Glutamatergic neuron (in vitro differentiated cells): ENCODE data around the gene TUBG1. TPM values are rescaled to one million over a fixed set of nuclear protein-coding genes. Genes with fewer than 3 reads are reported as not detected.

Experiments
- DNase-seq: peaks from one replicate; pipeline ENCODE4 v3.0.0; 2022
- H3K27ac Mint-ChIP-seq: one replicate; pipeline ENCODE4 v1.8.0; 2020; ENCODE audit warnings: mild to moderate bottlenecking, mixed read lengths, inconsistent platforms; ENCODE audit not compliant: unreplicated experiment
- H3K27me3 Mint-ChIP-seq: one replicate; pipeline ENCODE4 v1.8.0; 2020; ENCODE audit warnings: mild to moderate bottlenecking, moderate library complexity, mixed read lengths, inconsistent platforms; ENCODE audit not compliant: unreplicated experiment
- H3K36me3 Mint-ChIP-seq: one replicate; pipeline ENCODE4 v1.8.0; 2020; ENCODE audit warnings: mild to moderate bottlenecking, mixed read lengths, inconsistent platforms; ENCODE audit not compliant: unreplicated experiment
- H3K4me1 Mint-ChIP-seq: one replicate; pipeline ENCODE4 v1.8.0; 2020; ENCODE audit warnings: mild to moderate bottlenecking, low read depth, mixed read lengths, inconsistent platforms; ENCODE audit not compliant: unreplicated experiment
- H3K4me3 Mint-ChIP-seq: one replicate; pipeline ENCODE4 v1.8.0; 2020; ENCODE audit warnings: mild to moderate bottlenecking, mixed read lengths, inconsistent platforms; ENCODE audit not compliant: unreplicated experiment
- H3K9me3 Mint-ChIP-seq: one replicate; pipeline ENCODE4 v1.8.0; 2020; ENCODE audit warnings: mild to moderate bottlenecking, moderate library complexity, mixed read lengths, inconsistent platforms; ENCODE audit not compliant: unreplicated experiment
- CTCF ChIP-seq: fragments of 200-600 bp; sonication (generic); IDR thresholded peaks from one replicate; pipeline ENCODE4 v1.5.0; 2021; ENCODE audit not compliant: partially characterized antibody, unreplicated experiment
- total RNA-seq: library from RNA; stranded (reverse); fragmentation: NEBNext Ultra II Directional; extraction: Animal tissue kit (Norgen Biotek cat#: 25700); gene quantifications from one replicate; pipeline ENCODE4 v1.2.1, GENCODE V29; 2021; ENCODE audit not compliant: unreplicated experiment

Gene TUBG1
- total RNA-seq, 1 donor from 2014 or later: 74.2 TPM

DNA sequence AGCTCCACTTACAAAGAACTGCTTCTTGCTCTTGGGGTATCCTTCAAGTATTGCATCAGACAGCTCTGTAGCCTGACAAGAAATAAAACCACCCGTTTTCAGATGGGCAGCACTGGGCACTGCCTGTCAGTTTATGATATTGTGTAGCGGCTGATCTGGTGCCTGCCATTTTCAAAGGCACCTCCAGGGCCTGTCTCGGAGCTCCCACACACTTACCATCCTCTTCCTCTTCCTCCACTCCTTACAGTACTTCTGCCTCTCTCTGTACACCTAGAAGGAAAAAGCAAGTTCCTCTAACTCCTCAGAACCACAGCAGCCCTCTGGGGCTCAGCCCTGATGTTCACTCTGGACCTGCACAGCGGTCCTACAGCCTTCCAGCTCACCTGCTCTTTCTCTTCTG, 36.4 kb upstream of the TUBG1 start:
- peak overlapping the region; percentile 31 for H3K4me3 Mint-ChIP-seq
- DNase-seq: no peak
- no peak for TF ChIP-seq CTCF
- H3K9me3 Mint-ChIP-seq: peaks cover 13% of the 10 kb centered on the region
- H3K4me1 Mint-ChIP-seq: peaks cover 2% of the 10 kb centered on the region
- H3K27ac Mint-ChIP-seq: no peak overlapping the region
- peaks cover 4% of the 10 kb centered on the region for H3K27me3 Mint-ChIP-seq
- peaks cover 5% of the 10 kb centered on the region for H3K36me3 Mint-ChIP-seq

DNA sequence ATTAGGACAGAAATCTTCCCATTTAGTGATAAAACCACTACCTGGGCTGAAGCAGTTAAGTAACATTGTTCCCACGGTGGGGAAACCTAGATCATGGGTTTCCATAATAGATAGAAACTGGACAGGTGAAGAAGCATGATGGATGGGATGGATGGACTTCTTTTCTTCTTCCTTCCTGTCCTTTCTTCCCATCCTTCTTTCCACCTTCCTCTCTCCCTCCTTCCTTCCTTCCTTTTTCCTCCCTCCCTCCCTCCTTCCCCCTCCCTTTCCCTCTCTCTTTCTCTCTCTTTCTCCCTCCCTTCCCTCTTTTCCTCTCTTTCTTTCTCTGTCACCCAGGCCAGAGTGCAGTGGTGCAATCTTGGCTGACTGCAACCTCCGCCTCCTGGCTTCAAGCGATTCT, 35.0 kb upstream of the TUBG1 start:
- Mint-ChIP-seq H3K27me3 (peaks cover 6% of the 10 kb centered on the region), H3K4me1 (peaks cover 2% of the 10 kb centered on the region), H3K27ac (no peak overlapping the region), H3K36me3 (peaks cover 5% of the 10 kb centered on the region), H3K9me3 (peaks cover 10% of the 10 kb centered on the region), H3K4me3 (no peak overlapping the region)
- no peak for TF ChIP-seq CTCF
- DNase-seq: no peak

DNA sequence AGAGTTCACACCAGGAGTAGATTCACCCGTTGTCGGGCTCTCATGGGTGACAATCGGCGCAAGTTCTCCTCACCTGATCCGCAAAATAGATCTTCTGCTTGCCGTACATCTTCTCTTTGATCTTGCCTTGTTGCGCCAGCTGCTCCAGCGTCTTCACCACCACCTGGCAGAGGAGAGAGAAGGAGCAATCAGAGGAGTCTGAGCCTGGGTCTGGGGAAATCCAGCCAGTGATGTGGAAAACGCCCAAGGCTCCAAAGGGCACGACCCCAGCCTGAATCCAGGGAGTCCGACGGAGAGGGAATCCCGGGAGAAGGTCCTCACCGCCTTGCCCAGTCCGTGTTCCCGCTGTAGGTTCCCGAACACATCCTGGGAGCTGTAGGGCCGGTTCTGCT, 32.3 kb upstream of the TUBG1 start:
- Mint-ChIP-seq H3K27me3 (peaks cover 8% of the 10 kb centered on the region), H3K4me3 (peak overlapping the region; percentile 100), H3K27ac (peak overlapping the region; percentile 48), H3K4me1 (peaks cover 2% of the 10 kb centered on the region), H3K36me3 (peaks cover 5% of the 10 kb centered on the region), H3K9me3 (peaks cover 11% of the 10 kb centered on the region)
- DNase-seq: no peak
- no peak for TF ChIP-seq CTCF

DNA sequence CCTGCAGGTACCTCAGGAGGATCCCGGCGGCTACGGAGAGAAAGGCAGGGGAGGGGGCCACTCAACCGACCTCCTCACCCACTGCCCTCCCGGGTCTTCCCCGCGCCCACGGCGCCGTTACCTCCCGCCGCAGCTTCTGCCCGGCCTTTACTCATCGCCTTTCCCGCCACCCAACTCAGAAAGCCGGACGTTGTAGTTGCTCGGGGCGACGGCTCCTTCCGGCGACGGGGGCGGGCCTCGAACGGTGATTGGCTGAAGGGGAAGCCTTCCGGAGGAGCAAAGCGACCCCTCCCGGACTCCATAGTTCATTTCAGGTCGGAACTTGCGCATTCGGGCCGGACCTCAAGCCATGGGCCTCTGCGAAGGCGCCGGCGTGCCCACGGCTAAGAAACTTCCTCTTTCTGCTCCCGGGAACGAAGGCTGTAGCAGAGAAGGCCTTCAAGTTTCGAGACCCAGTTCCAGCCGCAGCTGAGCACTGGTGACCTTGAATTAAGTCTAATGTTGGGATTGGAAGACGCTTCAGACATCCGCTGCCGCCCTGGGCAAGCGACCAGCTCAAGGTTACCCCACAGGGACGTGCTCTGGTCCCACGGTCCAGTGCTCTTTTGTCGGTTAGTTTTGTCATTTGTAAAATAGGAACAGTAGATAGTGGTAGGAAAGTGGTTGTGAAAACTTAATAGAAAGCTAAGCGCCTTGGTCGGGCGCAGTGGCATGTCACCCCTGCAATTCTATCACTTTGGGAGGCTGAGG, 31.8 kb upstream of the TUBG1 start, which contains the start of gene PSMC3IP:
TSS of gene PSMC3IP (minus strand) at position 198 of the 750 bp plus-strand sequence. CDS start at position 155, 43 bp downstream.
- Mint-ChIP-seq H3K9me3 (peaks cover 11% of the 10 kb centered on the region), H3K4me1 (peaks cover 2% of the 10 kb centered on the region), H3K27me3 (peaks cover 8% of the 10 kb centered on the region), H3K4me3 (peak within 1 kb of the TSS; percentile 100), H3K36me3 (peaks cover 5% of the 10 kb centered on the region), H3K27ac (peak within 1 kb of the TSS; percentile 91)
- TF ChIP-seq CTCF: no peak
- DNase-seq: peak; percentile 96

- Mint-ChIP-seq H3K4me3 (peak overlapping the region; percentile 100), H3K36me3 (peaks cover 2% of the 10 kb centered on the region), H3K4me1 (peaks cover 2% of the 10 kb centered on the region), H3K27ac (peak overlapping the region; percentile 91), H3K27me3 (peaks cover 8% of the 10 kb centered on the region), H3K9me3 (peaks cover 11% of the 10 kb centered on the region)
- TF ChIP-seq CTCF: peak; percentile 66
- DNase-seq: peak; percentile 85
Measured at GRCh38 chr17:42578282-42578869, 31.1 kb upstream of the TUBG1 start.
